ENCODE measurements around the gene ACSL4. TPM values are rescaled to one million over a fixed set of nuclear protein-coding genes. Genes with fewer than 3 reads are reported as not detected.
"Not testable (repeated sequence)": the region's sequence is repeated elsewhere in the genome, so short reads cannot be mapped to it uniquely, and the experiment has no call there.

ACSL4 gene
- polyA plus RNA-seq (2013, experiment 1 of 2; ENCODE audit: insufficient read length): 57.0 TPM
- 58.1 TPM for polyA plus RNA-seq (2013, experiment 2 of 2; ENCODE audit: insufficient read length)

- DNase-seq: peak; percentile 86
Measured at GRCh38 chrX:109732807-109733612, at the start of gene ACSL4. TSS of gene ACSL4 (minus strand) at chrX:109733257. CDS start at chrX:109683363, 49,894 bp downstream.

- no peak for DNase-seq
Measured at GRCh38 chrX:109777749-109778148, 44.7 kb upstream of the ACSL4 start.

- DNase-seq: no peak
Measured at GRCh38 chrX:109776986-109777385, 43.9 kb upstream of the ACSL4 start.

- DNase-seq: no peak
Measured at GRCh38 chrX:109776432-109776831, 43.4 kb upstream of the ACSL4 start.

- DNase-seq: no peak
Measured at GRCh38 chrX:109775386-109775785, 42.3 kb upstream of the ACSL4 start.

GRCh38 chrX:109774706-109775105, 41.6 kb upstream of the ACSL4 start:
- peak; percentile 80 for DNase-seq

- peak; percentile 24 for DNase-seq
Measured at GRCh38 chrX:109774136-109774535, 41.1 kb upstream of the ACSL4 start.

GRCh38 chrX:109773374-109773773, 40.3 kb upstream of the ACSL4 start:
- no peak for DNase-seq

GRCh38 chrX:109770780-109771179, 37.7 kb upstream of the ACSL4 start:
- DNase-seq: no peak

- no peak for DNase-seq
Measured at GRCh38 chrX:109760922-109761250, 27.8 kb upstream of the ACSL4 start.

GRCh38 chrX:109760209-109760921, 27.3 kb upstream of the ACSL4 start:
- no peak for DNase-seq

- no peak for DNase-seq
Measured at GRCh38 chrX:109753256-109753655, 20.2 kb upstream of the ACSL4 start.

- no peak for DNase-seq
Measured at GRCh38 chrX:109751698-109752097, 18.6 kb upstream of the ACSL4 start.

- DNase-seq: no peak
Measured at GRCh38 chrX:109749207-109749606, 16.1 kb upstream of the ACSL4 start.

- DNase-seq: no peak
Measured at GRCh38 chrX:109747681-109748080, 14.6 kb upstream of the ACSL4 start.

- DNase-seq: no peak
Measured at GRCh38 chrX:109742722-109743121, 9.7 kb upstream of the ACSL4 start.

- DNase-seq: not testable (repeated sequence)
Measured at GRCh38 chrX:109740896-109741295, 7.8 kb upstream of the ACSL4 start.

- no peak for DNase-seq
Measured at GRCh38 chrX:109740433-109740809, 7.4 kb upstream of the ACSL4 start.

- no peak for DNase-seq
Measured at GRCh38 chrX:109739625-109740432, 6.8 kb upstream of the ACSL4 start.

- no peak for DNase-seq
Measured at GRCh38 chrX:109735202-109735744, 2.2 kb upstream of the ACSL4 start.

- DNase-seq: no peak
Measured at GRCh38 chrX:109733613-109734083, 591 bp upstream of the ACSL4 start.

GRCh38 chrX:109732017-109732801, 848 bp downstream of the ACSL4 start:
- peak; percentile 80 for DNase-seq

Measured in fibroblast of skin of back (primary cell).